ENCODE results near the gene CWH43.
"Not testable (repeated sequence)": the region's sequence is repeated elsewhere in the genome, so short reads cannot be mapped to it uniquely, and the experiment has no call there.

Gene CWH43

GRCh38 chr4:48976041-48976440 is 10.0 kb upstream of the CWH43 start:
- no peak for DNase-seq (ENCODE audit: low spot score)

- no peak for DNase-seq (ENCODE audit: low spot score)
Observed at GRCh38 chr4:48979914-48980579, 6.0 kb upstream of the CWH43 start.

GRCh38 chr4:48984005-48984404 is 2.1 kb upstream of the CWH43 start:
- not testable (repeated sequence) for DNase-seq (ENCODE audit: low spot score)

- DNase-seq (ENCODE audit: low spot score): no peak
Observed at GRCh38 chr4:48985602-48985975, 486 bp upstream of the CWH43 start.

GRCh38 chr4:48986654-48987164 is 634 bp downstream of the CWH43 start:
- no peak for DNase-seq (ENCODE audit: low spot score)

- no peak for DNase-seq (ENCODE audit: low spot score)
Observed at GRCh38 chr4:48989461-48990203, 3.6 kb downstream of the CWH43 start.

- DNase-seq (ENCODE audit: low spot score): no peak
Observed at GRCh38 chr4:48991357-48991756, 5.3 kb downstream of the CWH43 start.

GRCh38 chr4:48997962-48998361 is 11.9 kb downstream of the CWH43 start:
- no peak for DNase-seq (ENCODE audit: low spot score)

- no peak for DNase-seq (ENCODE audit: low spot score)
Observed at GRCh38 chr4:48998440-48998839, 12.4 kb downstream of the CWH43 start.

GRCh38 chr4:49000806-49001205 is 14.7 kb downstream of the CWH43 start:
- DNase-seq (ENCODE audit: low spot score): no peak

- DNase-seq (ENCODE audit: low spot score): no peak
Observed at GRCh38 chr4:49002931-49003330, 16.9 kb downstream of the CWH43 start.

GRCh38 chr4:49018718-49019295 is 32.7 kb downstream of the CWH43 start:
- DNase-seq (ENCODE audit: low spot score): no peak

- DNase-seq (ENCODE audit: low spot score): peak; percentile 24
Observed at GRCh38 chr4:49032440-49033161, 46.5 kb downstream of the CWH43 start.

- no peak for DNase-seq (ENCODE audit: low spot score)
Observed at GRCh38 chr4:49036528-49036927, 50.5 kb downstream of the CWH43 start.

GRCh38 chr4:49044270-49044669 is 58.2 kb downstream of the CWH43 start:
- no peak for DNase-seq (ENCODE audit: low spot score)

GRCh38 chr4:49058306-49058705 is 72.2 kb downstream of the CWH43 start:
- DNase-seq (ENCODE audit: low spot score): no peak

GRCh38 chr4:49063670-49064069 is 77.6 kb downstream of the CWH43 start:
- no peak for DNase-seq (ENCODE audit: low spot score)

GRCh38 chr4:49072196-49072595 is 86.1 kb downstream of the CWH43 start:
- not testable (repeated sequence) for DNase-seq (ENCODE audit: low spot score)

GRCh38 chr4:49091883-49092282 is 105.8 kb downstream of the CWH43 start:
- DNase-seq (ENCODE audit: low spot score): not testable (repeated sequence)

GRCh38 chr4:49092608-49093135 is 106.6 kb downstream of the CWH43 start:
- not testable (repeated sequence) for DNase-seq (ENCODE audit: low spot score)

GRCh38 chr4:49096215-49096614 is 110.1 kb downstream of the CWH43 start:
- DNase-seq (ENCODE audit: low spot score): not testable (repeated sequence)

GRCh38 chr4:49096627-49097026 is 110.6 kb downstream of the CWH43 start:
- DNase-seq (ENCODE audit: low spot score): not testable (repeated sequence)

Data from activated CD4-positive, alpha-beta T cell treated with anti-CD3 and anti-CD28 coated beads, Interleukin-2, Interleukin-4, amounts not matched to agents 100 ng/mL and 50 ng/mL, durations not matched to agents 16 hours and 8 hours (primary cell).